Thyroid gland (tissue), 4 donors: ENCODE results near the gene GIT2. TPM values are rescaled to one million over a fixed set of nuclear protein-coding genes. Genes with fewer than 3 reads are reported as not detected.

ENCODE experiments used
- DNase-seq, 2 donors: peaks; one replicate each; pipeline ENCODE4 v3.0.0-alpha.2; 2019
- H3K27ac ChIP-seq, 3 donors: fragments of 200-600 bp; sonication (generic); 1 replicate in 2 of 3; 2 replicates in 1 of 3; pipeline ENCODE4 v1.5.1; 2016 to 2019; ENCODE audit warnings: mild to moderate bottlenecking in 1 of 3, moderate library complexity in 1 of 3
- H3K27me3 ChIP-seq: fragments of 200-600 bp; sonication (generic); one replicate; pipeline ENCODE4 v1.5.1; 2019
- H3K36me3 ChIP-seq, 2 donors: fragments of 200-600 bp; sonication (generic); one replicate each; pipeline ENCODE4 v1.5.1; 2016 to 2019
- H3K4me1 ChIP-seq, 2 donors: fragments of 200-600 bp; sonication (generic); one replicate each; pipeline ENCODE4 v1.5.1; 2017 to 2019
- H3K4me3 ChIP-seq, 3 donors: fragments of 200-600 bp; sonication (generic); replicated peaks in 1 of 3; 1 replicate in 2 of 3; 2 replicates in 1 of 3; pipeline ENCODE4 v1.5.1; 2016; ENCODE audit warnings: mild to moderate bottlenecking in 1 of 3
- H3K9me3 ChIP-seq: fragments of 200-600 bp; sonication (generic); one replicate; pipeline ENCODE4 v1.5.1; 2017
- CTCF ChIP-seq, 6 experiments: fragments of 200-600 bp in 3 of 6; fragments of 450-650 bp in 3 of 6; sonication (generic) in 3 of 6; IDR thresholded peaks; one replicate each; pipeline ENCODE4 v1.5.1; 2016 to 2019; ENCODE audit warnings: antibody characterized with exemption in 6 of 6, mild to moderate bottlenecking in 2 of 6, inconsistent platforms in 1 of 6, moderate library complexity in 1 of 6
- POLR2A ChIP-seq, 2 donors: fragments of 450-650 bp; IDR thresholded peaks; one replicate each; pipeline ENCODE4 v1.6.1; 2017; ENCODE audit warnings: antibody characterized with exemption in 2 of 2, mild to moderate bottlenecking in 2 of 2, moderate library complexity in 1 of 2
- WGBS, 2 donors: methylation state at CpG; one replicate each; pipeline ENCODE4 v1.1.5; 2017; 5-methylcytosine and 5-hydroxymethylcytosine counted together
- intact Hi-C: fragments of 100-400 bp; cut with DNase I; formaldehyde crosslinking; loops from one replicate; pipeline ENCODE4 v1.15.1; 2023
- total RNA-seq, 4 donors: library from RNA; depleted of rRNA; stranded (reverse); fragments of >200 nt; gene quantifications; one replicate each; pipeline ENCODE4 v1.2.3, GENCODE V29; 2016

The GIT2 gene
- total RNA-seq, 4 donors from 2014 or later, result 54.4 to 69.4 (median 60.1) TPM

GRCh38 chr12:110037315-110037714, 41.1 kb upstream of the GIT2 start:
- TF ChIP-seq POLR2A (IDR thresholded peaks at IDR 0.05) (no peak), CTCF (IDR thresholded peaks at IDR 0.05) (no peak)
- peak overlapping the region; percentile 83 to 97 (median 96) for H3K27ac ChIP-seq

GRCh38 chr12:110035534-110036104, 39.5 kb upstream of the GIT2 start:
- peaks cover 6 to 20% of the 10 kb centered on the region in 2 donors for H3K36me3 ChIP-seq
- no peaks in the 10 kb centered on the region for H3K27me3 ChIP-seq
- peaks cover 28 to 39% of the 10 kb centered on the region in 2 donors for H3K4me1 ChIP-seq
- intact Hi-C loops, result no loop called here
- H3K27ac ChIP-seq, result peak overlapping the region in 2 of 3 donors; percentile 96 to 97
- no peaks in the 10 kb centered on the region for H3K9me3 ChIP-seq
- TF ChIP-seq CTCF (IDR thresholded peaks at IDR 0.05) (no peak), POLR2A (IDR thresholded peaks at IDR 0.05) (no peak)
- 94% methylated on average over 7 of the region's 7 CpGs for WGBS, 2 donors
- H3K4me3 ChIP-seq, result no peak overlapping the region
- no peak for DNase-seq

More at GRCh38 chr12:110037315-110037714, 41.1 kb upstream of the GIT2 start:
- Histone ChIP-seq H3K27me3 (no peaks in the 10 kb centered on the region), H3K36me3 (peaks cover 0 to 9% of the 10 kb centered on the region in 2 donors), H3K4me3 (no peak overlapping the region), H3K9me3 (no peaks in the 10 kb centered on the region), H3K4me1 (peaks cover 28 to 43% of the 10 kb centered on the region in 2 donors)
- intact Hi-C loops, result no loop called here
- no peak for DNase-seq
- 86 to 95% methylated on average over 2 to 5 of the region's 5 CpGs for WGBS, 2 donors

- 94 to 97% methylated on average over 3 of the region's 3 CpGs for WGBS, 2 donors
Observed at GRCh38 chr12:110033888-110034287, 37.7 kb upstream of the GIT2 start.

DNA sequence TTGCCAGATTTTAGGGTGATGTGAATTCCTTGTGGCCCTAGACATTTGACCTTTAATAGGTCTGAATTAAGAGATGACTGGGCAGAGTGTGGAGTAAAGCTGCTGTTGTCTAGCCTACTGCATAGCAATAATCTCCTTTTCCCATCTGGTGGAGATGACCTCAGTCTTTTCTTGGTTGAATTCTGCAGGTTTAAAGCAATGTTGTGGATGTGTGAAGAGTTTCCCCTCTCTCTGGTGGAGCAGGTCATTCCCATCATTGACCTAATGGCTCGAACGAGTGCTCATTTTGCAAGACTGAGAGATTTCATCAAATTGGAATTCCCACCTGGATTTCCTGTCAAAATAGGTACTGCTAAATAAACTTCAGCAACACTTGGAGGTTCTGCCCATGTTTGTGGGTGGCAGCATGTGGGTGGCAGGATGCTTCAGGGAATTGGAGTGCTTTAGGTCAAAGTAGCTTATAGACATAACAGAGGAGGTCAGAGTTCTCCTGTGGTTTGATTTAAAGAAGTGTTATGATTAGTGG, 33.2 kb upstream of the GIT2 start:
- DNase-seq, result no peak

More at GRCh38 chr12:110033888-110034287, 37.7 kb upstream of the GIT2 start:
- no peak for TF ChIP-seq POLR2A (IDR thresholded peaks at IDR 0.05)
- TF ChIP-seq CTCF (IDR thresholded peaks at IDR 0.05), result no peak
- no peaks in the 10 kb centered on the region for H3K27me3 ChIP-seq
- DNase-seq, result no peak
- no peak overlapping the region for H3K27ac ChIP-seq
- H3K36me3 ChIP-seq, result peaks cover 17 to 26% of the 10 kb centered on the region in 2 donors
- no peak overlapping the region for H3K4me3 ChIP-seq
- H3K9me3 ChIP-seq, result no peaks in the 10 kb centered on the region
- peaks cover 14 to 22% of the 10 kb centered on the region in 2 donors for H3K4me1 ChIP-seq
- intact Hi-C loops, result no loop called here

More for the DNA sequence above, 33.2 kb upstream of the GIT2 start:
- H3K27ac ChIP-seq, result no peak overlapping the region
- H3K4me3 ChIP-seq, result no peak overlapping the region
- 81 to 88% methylated on average over 2 of the region's 2 CpGs for WGBS, 2 donors
- H3K4me1 ChIP-seq, result peaks cover 5 to 6% of the 10 kb centered on the region in 2 donors
- peaks cover 32 to 44% of the 10 kb centered on the region in 2 donors for H3K36me3 ChIP-seq
- no peaks in the 10 kb centered on the region for H3K27me3 ChIP-seq
- no peaks in the 10 kb centered on the region for H3K9me3 ChIP-seq
- intact Hi-C loops, result no loop called here
- TF ChIP-seq POLR2A (IDR thresholded peaks at IDR 0.05) (no peak), CTCF (IDR thresholded peaks at IDR 0.05) (no peak)
